Esophagus squamous epithelium (tissue), 5 donors: ENCODE data around the gene ZNF407. TPM values are rescaled to one million over a fixed set of nuclear protein-coding genes. Genes with fewer than 3 reads are reported as not detected.

ENCODE experiments used
- DNase-seq: peaks from one replicate; lab custom pipeline; 2025; lab: John Stamatoyannopoulos, UW
- H3K27ac ChIP-seq, 4 donors: fragments of 200-600 bp; sonication (generic); one replicate each; pipeline ENCODE4 v1.5.1; 2016 to 2019; ENCODE audit warnings: mild to moderate bottlenecking in 1 of 4
- H3K27me3 ChIP-seq, 4 donors: fragments of 200-600 bp; sonication (generic); 1 replicate in 3 of 4; 2 replicates in 1 of 4; pipeline versions ENCODE4 v1.5.1 to v1.6.0; 2017 to 2021; ENCODE audit warnings: antibody characterized with exemption in 1 of 4
- H3K36me3 ChIP-seq, 3 donors: fragments of 200-600 bp; sonication (generic); one replicate each; pipeline ENCODE4 v1.5.1; 2016 to 2019
- H3K4me1 ChIP-seq, 3 donors: fragments of 200-600 bp; sonication (generic); one replicate each; pipeline ENCODE4 v1.5.1; 2017 to 2019
- H3K4me3 ChIP-seq, 4 donors: fragments of 200-600 bp; sonication (generic); 1 replicate in 3 of 4; 2 replicates in 1 of 4; pipeline ENCODE4 v1.5.1; 2016 to 2019; ENCODE audit warnings: mild to moderate bottlenecking in 2 of 4, moderate library complexity in 1 of 4
- H3K9me3 ChIP-seq, 3 donors: fragments of 200-600 bp; sonication (generic); one replicate each; pipeline ENCODE4 v1.5.1; 2016 to 2019
- POLR2A ChIP-seq, 4 donors: fragments of 450-650 bp; IDR thresholded peaks; one replicate each; pipeline ENCODE4 v1.6.1; 2017; ENCODE audit warnings: antibody characterized with exemption in 4 of 4, mild to moderate bottlenecking in 4 of 4, moderate library complexity in 3 of 4
- WGBS, 2 donors: methylation state at CpG; one replicate each; pipeline ENCODE4 v1.1.5; 2018; 5-methylcytosine and 5-hydroxymethylcytosine counted together
- intact Hi-C: fragments of 100-400 bp; cut with DNase I; formaldehyde crosslinking; loops from one replicate; pipeline ENCODE4 v1.15.0; 2022
- total RNA-seq, 4 donors: library from RNA; depleted of rRNA; stranded (reverse); fragments of >200 nt; gene quantifications; one replicate each; pipeline ENCODE4 v1.1.0, GENCODE V29; 2016
- TF ChIP-seq, protein P1 (sequence below), 6 experiments: fragments of 450-650 bp in 4 of 6; fragments of 200-600 bp in 2 of 6; sonication (generic) in 2 of 6; IDR thresholded peaks; one replicate each; pipeline ENCODE4 v1.5.1; 2016 to 2019; ENCODE audit warnings: antibody characterized with exemption in 6 of 6, mild to moderate bottlenecking in 4 of 6, moderate library complexity in 4 of 6
- donor health status: DM: yes; HTN: yes; CAD: no.

Gene ZNF407
- total RNA-seq, 4 donors from 2014 or later: 6.4 to 21.2 (median 13.1) TPM

DNA sequence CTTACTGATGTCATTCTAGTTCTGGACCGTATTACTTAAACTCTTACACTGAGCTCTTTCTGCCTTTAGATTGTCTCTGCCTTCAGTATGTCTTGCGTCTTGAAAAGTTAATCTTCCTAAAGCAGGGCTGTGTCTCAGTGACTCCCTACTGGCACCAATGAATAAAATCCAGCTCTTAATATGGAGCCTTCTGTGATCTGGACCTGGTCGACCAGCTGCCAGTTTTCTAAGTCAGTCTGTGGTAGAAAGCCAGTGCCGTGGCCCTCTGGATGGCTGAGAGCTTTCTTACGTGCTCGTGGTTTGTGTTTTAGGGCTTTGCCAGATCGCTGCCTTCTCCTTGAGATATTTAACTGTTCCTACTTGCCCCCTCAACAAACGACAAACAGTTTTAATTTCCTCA, 26.8 kb downstream of the ZNF407 start:
- Histone ChIP-seq H3K27ac (no peak overlapping the region), H3K4me1 (no peaks in the 10 kb centered on the region), H3K9me3 (no peaks in the 10 kb centered on the region), H3K36me3 (no peaks in the 10 kb centered on the region), H3K4me3 (no peak overlapping the region), H3K27me3 (no peaks in the 10 kb centered on the region)
- DNase-seq: no peak
- TF ChIP-seq POLR2A (IDR thresholded peaks at IDR 0.05): no peak
- TF ChIP-seq, protein P1, sequence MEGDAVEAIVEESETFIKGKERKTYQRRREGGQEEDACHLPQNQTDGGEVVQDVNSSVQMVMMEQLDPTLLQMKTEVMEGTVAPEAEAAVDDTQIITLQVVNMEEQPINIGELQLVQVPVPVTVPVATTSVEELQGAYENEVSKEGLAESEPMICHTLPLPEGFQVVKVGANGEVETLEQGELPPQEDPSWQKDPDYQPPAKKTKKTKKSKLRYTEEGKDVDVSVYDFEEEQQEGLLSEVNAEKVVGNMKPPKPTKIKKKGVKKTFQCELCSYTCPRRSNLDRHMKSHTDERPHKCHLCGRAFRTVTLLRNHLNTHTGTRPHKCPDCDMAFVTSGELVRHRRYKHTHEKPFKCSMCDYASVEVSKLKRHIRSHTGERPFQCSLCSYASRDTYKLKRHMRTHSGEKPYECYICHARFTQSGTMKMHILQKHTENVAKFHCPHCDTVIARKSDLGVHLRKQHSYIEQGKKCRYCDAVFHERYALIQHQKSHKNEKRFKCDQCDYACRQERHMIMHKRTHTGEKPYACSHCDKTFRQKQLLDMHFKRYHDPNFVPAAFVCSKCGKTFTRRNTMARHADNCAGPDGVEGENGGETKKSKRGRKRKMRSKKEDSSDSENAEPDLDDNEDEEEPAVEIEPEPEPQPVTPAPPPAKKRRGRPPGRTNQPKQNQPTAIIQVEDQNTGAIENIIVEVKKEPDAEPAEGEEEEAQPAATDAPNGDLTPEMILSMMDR (IDR thresholded peaks at IDR 0.05): no peak
- intact Hi-C loops: no loop called here
- 72 to 81% methylated on average over 8 of the region's 8 CpGs for WGBS, 2 donors

DNA sequence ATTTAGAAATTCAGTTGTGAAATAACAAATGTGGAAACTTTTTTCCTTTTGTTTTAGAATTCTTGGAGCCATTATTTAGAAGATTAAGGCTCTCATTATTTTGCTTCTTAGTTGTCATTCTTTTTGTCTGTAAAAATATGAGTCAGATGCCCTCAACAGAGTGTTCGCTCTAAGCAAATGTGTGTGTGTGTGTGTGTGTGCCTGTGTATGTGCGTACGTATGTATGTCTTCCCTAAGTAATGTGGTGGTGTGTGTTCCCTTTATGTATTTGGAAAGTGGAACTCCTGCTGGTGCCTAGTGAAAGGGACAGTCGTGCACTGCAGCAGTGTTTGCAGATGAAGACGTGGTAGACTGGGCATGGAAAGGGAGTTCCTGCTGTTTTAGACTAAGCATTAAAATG, 27.5 kb downstream of the ZNF407 start:
- 68 to 76% methylated on average over 5 of the region's 5 CpGs for WGBS, 2 donors
- Histone ChIP-seq H3K27me3 (no peaks in the 10 kb centered on the region), H3K36me3 (no peaks in the 10 kb centered on the region), H3K27ac (no peak overlapping the region), H3K4me3 (no peak overlapping the region), H3K4me1 (no peaks in the 10 kb centered on the region), H3K9me3 (no peaks in the 10 kb centered on the region)
- no peak for DNase-seq
- TF ChIP-seq, protein P1 (IDR thresholded peaks at IDR 0.05): no peak
- no peak for TF ChIP-seq POLR2A (IDR thresholded peaks at IDR 0.05)
- intact Hi-C loops: no loop called here

DNA sequence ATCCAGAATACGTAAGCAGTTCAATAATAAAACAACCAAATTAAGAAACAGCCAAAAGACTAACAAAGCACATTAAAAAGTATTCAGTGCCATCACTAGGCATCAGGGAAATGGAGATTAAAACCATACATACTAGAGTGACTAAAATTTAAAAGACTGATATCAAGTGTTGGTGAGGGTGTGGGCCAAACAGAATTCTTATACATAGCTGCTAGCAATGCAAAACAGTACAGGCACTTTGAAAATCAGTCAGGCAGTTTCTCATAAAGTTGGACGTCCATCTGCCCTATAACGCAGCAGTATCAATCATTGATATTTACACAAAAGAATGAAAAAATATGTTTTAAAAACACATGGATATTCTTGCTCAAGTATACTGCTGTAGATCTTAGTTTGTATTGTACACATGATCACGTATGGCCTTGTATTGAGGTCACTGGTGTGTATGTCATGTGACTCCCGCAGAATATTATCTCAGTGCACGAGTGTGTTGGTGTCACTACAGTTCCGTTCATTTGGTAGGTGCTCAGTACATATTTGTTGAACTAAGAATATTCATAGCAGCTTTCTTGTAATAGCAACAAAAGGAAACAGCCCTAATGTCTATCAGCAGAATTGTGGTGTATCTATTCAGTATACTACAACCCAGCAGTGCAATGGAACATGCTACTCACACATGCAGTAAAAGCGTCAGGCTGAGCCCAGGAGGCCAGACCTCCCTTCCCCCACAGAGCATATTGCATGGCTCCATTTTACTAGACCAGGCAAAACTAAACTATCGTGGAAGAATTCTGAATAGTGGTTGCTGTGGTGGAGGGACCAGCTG, 28.6 kb downstream of the ZNF407 start:
- intact Hi-C loops: no loop called here
- Histone ChIP-seq H3K27ac (no peak overlapping the region), H3K36me3 (peaks cover 0 to 5% (median 0%) of the 10 kb centered on the region in 3 donors), H3K4me1 (no peaks in the 10 kb centered on the region), H3K9me3 (no peaks in the 10 kb centered on the region), H3K27me3 (no peaks in the 10 kb centered on the region), H3K4me3 (no peak overlapping the region)
- DNase-seq: no peak
- TF ChIP-seq, protein P1 (IDR thresholded peaks at IDR 0.05): no peak
- TF ChIP-seq POLR2A (IDR thresholded peaks at IDR 0.05): no peak
- 85 to 89% methylated on average over 9 of the region's 9 CpGs for WGBS, 2 donors

DNA sequence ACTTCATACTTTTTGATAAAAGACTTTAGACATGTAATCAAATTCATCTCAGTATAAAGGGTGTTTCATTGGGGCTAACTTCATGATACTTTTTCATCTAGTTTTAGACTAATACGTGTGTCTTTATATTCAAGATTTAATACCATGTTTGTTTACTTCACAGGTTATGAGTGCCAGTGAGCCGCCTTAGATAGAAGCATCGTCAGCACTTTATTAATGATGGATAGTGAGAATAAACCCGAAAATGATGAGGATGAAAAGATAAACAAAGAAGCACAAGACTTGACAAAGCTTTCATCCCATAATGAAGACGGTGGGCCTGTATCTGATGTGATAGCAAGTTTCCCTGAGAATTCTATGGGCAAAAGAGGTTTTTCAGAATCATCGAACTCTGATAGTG, 33.1 kb downstream of the ZNF407 start:
- no peak for DNase-seq
- Histone ChIP-seq H3K9me3 (no peaks in the 10 kb centered on the region), H3K36me3 (peaks cover 0 to 48% (median 0%) of the 10 kb centered on the region in 3 donors), H3K27ac (no peak overlapping the region), H3K4me1 (no peaks in the 10 kb centered on the region), H3K27me3 (no peaks in the 10 kb centered on the region), H3K4me3 (no peak overlapping the region)
- intact Hi-C loops: no loop called here
- 87 to 91% methylated on average over 6 of the region's 6 CpGs for WGBS, 2 donors
- no peak for TF ChIP-seq POLR2A (IDR thresholded peaks at IDR 0.05)
- TF ChIP-seq, protein P1 (IDR thresholded peaks at IDR 0.05): no peak

DNA sequence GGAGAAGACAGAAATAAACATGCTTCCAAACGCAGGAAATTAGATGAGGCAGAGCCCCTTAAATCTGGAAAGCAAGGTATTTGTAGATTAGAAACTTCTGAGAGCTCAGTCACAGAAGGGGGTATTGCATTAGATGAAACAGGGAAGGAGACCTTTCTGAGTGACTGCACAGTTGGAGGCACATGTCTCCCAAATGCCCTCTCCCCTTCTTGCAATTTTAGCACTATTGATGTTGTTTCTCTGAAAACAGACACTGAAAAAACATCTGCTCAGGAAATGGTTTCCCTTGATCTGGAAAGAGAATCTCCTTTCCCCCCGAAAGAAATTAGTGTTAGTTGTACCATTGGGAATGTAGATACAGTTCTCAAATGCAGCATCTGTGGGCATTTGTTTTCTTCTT, 33.5 kb downstream of the ZNF407 start:
- intact Hi-C loops: no loop called here
- no peak overlapping the region for H3K27ac ChIP-seq
- DNase-seq: no peak
- H3K4me3 ChIP-seq: no peak overlapping the region
- H3K4me1 ChIP-seq: no peaks in the 10 kb centered on the region
- peaks cover 0 to 48% (median 0%) of the 10 kb centered on the region in 3 donors for H3K36me3 ChIP-seq
- no peaks in the 10 kb centered on the region for H3K27me3 ChIP-seq
- H3K9me3 ChIP-seq: no peaks in the 10 kb centered on the region
- TF ChIP-seq, protein P1 (IDR thresholded peaks at IDR 0.05): no peak
- TF ChIP-seq POLR2A (IDR thresholded peaks at IDR 0.05): no peak
- WGBS, 2 donors: 58 to 75% methylated on average over 2 of the region's 2 CpGs
